Mesenchymal stem cell (in vitro differentiated cells and primary cell): Measurements from ENCODE around the gene ENOSF1.

Source experiments
- DNase-seq: peaks from one replicate; pipeline ENCODE4 v3.0.0-alpha.2; 2013
- H2AFZ ChIP-seq: one replicate; pipeline ENCODE4 v1.6.1; 2013; ENCODE audit warnings: low read depth, mild to moderate bottlenecking, control low read depth, inconsistent platforms, low read length, moderate library complexity
- H2AK5ac ChIP-seq: 2 replicates; pipeline ENCODE4 v1.6.1; 2013; ENCODE audit warnings: low read length, moderate library complexity, mild to moderate bottlenecking, inconsistent platforms; ENCODE audit not compliant: severe bottlenecking
- H2BK120ac ChIP-seq: one replicate; pipeline ENCODE4 v1.6.1; 2013; ENCODE audit warnings: low read depth, mild to moderate bottlenecking, inconsistent platforms, low read length, moderate library complexity
- H2BK12ac ChIP-seq, 2 experiments: one replicate each; pipeline ENCODE4 v1.6.1; 2013; ENCODE audit warnings: inconsistent platforms in 2 of 2, low read length in 2 of 2, mild to moderate bottlenecking in 2 of 2, moderate library complexity in 2 of 2, control low read depth in 1 of 2
- H2BK15ac ChIP-seq: one replicate; pipeline ENCODE4 v1.6.1; 2013; ENCODE audit warnings: mild to moderate bottlenecking, low read depth, inconsistent platforms; ENCODE audit not compliant: poor library complexity, severe bottlenecking
- H2BK5ac ChIP-seq: 2 replicates; pipeline ENCODE4 v1.6.1; 2013; ENCODE audit warnings: low read depth, mild to moderate bottlenecking, low read length, control low read depth, inconsistent platforms; ENCODE audit not compliant: poor library complexity, severe bottlenecking
- H3K14ac ChIP-seq, 2 experiments: one replicate each; pipeline ENCODE4 v1.6.1; 2013; ENCODE audit warnings: inconsistent platforms in 2 of 2, low read length in 2 of 2, control low read depth in 1 of 2, mild to moderate bottlenecking in 1 of 2, moderate library complexity in 1 of 2
- H3K18ac ChIP-seq, 2 experiments: one replicate each; pipeline ENCODE4 v1.6.1; 2013; ENCODE audit warnings: inconsistent platforms in 2 of 2, low read length in 2 of 2, control low read depth in 1 of 2, low read depth in 1 of 2, mild to moderate bottlenecking in 1 of 2
- H3K23ac ChIP-seq, 2 experiments: one replicate each; pipeline ENCODE4 v1.6.1; 2013; ENCODE audit warnings: inconsistent platforms in 2 of 2, low read length in 2 of 2, mild to moderate bottlenecking in 2 of 2, moderate library complexity in 2 of 2, control low read depth in 1 of 2
- H3K27ac ChIP-seq: 2 replicates; pipeline ENCODE4 v1.5.1; 2013; ENCODE audit warnings: mild to moderate bottlenecking, moderate library complexity, low read length, control low read depth, inconsistent platforms; ENCODE audit not compliant: poor library complexity, severe bottlenecking
- H3K27me3 ChIP-seq, 2 experiments: 2 replicates each; pipeline versions ENCODE4 v1.6.1 to v1.7.0; 2013; ENCODE audit warnings: low read length in 2 of 2, mild to moderate bottlenecking in 2 of 2, moderate library complexity in 2 of 2, control low read depth in 1 of 2, inconsistent platforms in 1 of 2; ENCODE audit not compliant: control insufficient read depth in 1 of 2, insufficient read depth in 1 of 2
- H3K36me3 ChIP-seq, 2 experiments: 2 replicates each; pipeline versions ENCODE4 v1.6.1 to v1.7.0; 2013; ENCODE audit warnings: low read length in 2 of 2, control low read depth in 1 of 2, inconsistent platforms in 1 of 2, low read depth in 1 of 2, mild to moderate bottlenecking in 1 of 2; ENCODE audit not compliant: insufficient read depth in 2 of 2, control insufficient read depth in 1 of 2
- H3K4ac ChIP-seq, 2 experiments: one replicate each; pipeline ENCODE4 v1.6.1; 2013; ENCODE audit warnings: inconsistent platforms in 2 of 2, low read length in 2 of 2, mild to moderate bottlenecking in 2 of 2, moderate library complexity in 2 of 2, control low read depth in 1 of 2, low read depth in 1 of 2
- H3K4me1 ChIP-seq: 2 replicates; pipeline ENCODE4 v1.6.1; 2013; ENCODE audit warnings: low read depth, low read length, control low read depth; ENCODE audit not compliant: control insufficient read depth, insufficient read depth
- H3K4me2 ChIP-seq: 2 replicates; pipeline ENCODE4 v1.6.1; 2013; ENCODE audit warnings: low read length, mild to moderate bottlenecking, inconsistent platforms; ENCODE audit not compliant: poor library complexity, severe bottlenecking
- H3K4me3 ChIP-seq, 2 experiments: 2 replicates each; pipeline versions ENCODE4 v1.5.1 to v1.7.0; 2013; ENCODE audit warnings: low read length in 2 of 2, mild to moderate bottlenecking in 2 of 2, control low read depth in 1 of 2, low read depth in 1 of 2; ENCODE audit not compliant: insufficient read depth in 1 of 2
- H3K79me1 ChIP-seq: replicated peaks from 2 replicates; pipeline ENCODE4 v1.6.1; 2013; ENCODE audit warnings: mild to moderate bottlenecking, control low read depth, low read length, inconsistent platforms; ENCODE audit not compliant: poor library complexity, severe bottlenecking
- H3K9ac ChIP-seq: 2 replicates; pipeline ENCODE4 v1.7.0; 2013; ENCODE audit warnings: mild to moderate bottlenecking, low read length, moderate library complexity
- H3K9me3 ChIP-seq: 2 replicates; pipeline ENCODE4 v1.7.0; 2013; ENCODE audit warnings: mild to moderate bottlenecking, low read length; ENCODE audit not compliant: control insufficient read depth
- H4K8ac ChIP-seq: one replicate; pipeline ENCODE4 v1.6.1; 2013; ENCODE audit warnings: inconsistent platforms, mild to moderate bottlenecking, low read length, moderate library complexity
- H4K91ac ChIP-seq: one replicate; pipeline ENCODE4 v1.6.1; 2013; ENCODE audit warnings: mild to moderate bottlenecking, low read length, inconsistent platforms
- WGBS: methylation state at CpG from one replicate; pipeline ENCODE4 v1.1.7; 2013; ENCODE audit warnings: mixed read lengths; 5-methylcytosine and 5-hydroxymethylcytosine counted together

The ENOSF1 gene

GRCh38 chr18:723541-724080 is 11.2 kb upstream of the ENOSF1 start:
- DNase-seq = no peak
- no peak overlapping the region for H3K4me2 ChIP-seq
- no peak overlapping the region for H2BK12ac ChIP-seq
- peaks cover 11 to 55% of the 10 kb centered on the region in 2 experiments for H3K36me3 ChIP-seq
- H3K9ac ChIP-seq = no peak overlapping the region
- H4K91ac ChIP-seq = no peak overlapping the region
- H3K27ac ChIP-seq = no peak overlapping the region
- no peak overlapping the region for H4K8ac ChIP-seq
- no CpG with 5 or more reads among the region's 1 CpG for WGBS
- H3K23ac ChIP-seq = no peak overlapping the region
- H2AFZ ChIP-seq = no peak overlapping the region
- H2BK15ac ChIP-seq = no peak overlapping the region
- H2BK5ac ChIP-seq = no peak overlapping the region
- H3K9me3 ChIP-seq = no peaks in the 10 kb centered on the region
- no peak overlapping the region for H2AK5ac ChIP-seq
- no peaks in the 10 kb centered on the region for H3K27me3 ChIP-seq
- H3K4ac ChIP-seq = no peak overlapping the region
- no peak overlapping the region for H3K4me3 ChIP-seq
- no peak overlapping the region for H3K18ac ChIP-seq
- H2BK120ac ChIP-seq = no peak overlapping the region
- no peaks in the 10 kb centered on the region for H3K4me1 ChIP-seq
- H3K79me1 ChIP-seq = no peaks in the 10 kb centered on the region
- H3K14ac ChIP-seq = no peak overlapping the region

- no peaks in the 10 kb centered on the region for H3K27me3 ChIP-seq
- no peak overlapping the region for H3K4me2 ChIP-seq
- no peak overlapping the region for H2AFZ ChIP-seq
- H2BK12ac ChIP-seq = no peak overlapping the region
- no peak overlapping the region for H3K27ac ChIP-seq
- H3K4me3 ChIP-seq = no peak overlapping the region
- H3K4ac ChIP-seq = no peak overlapping the region
- WGBS = over 99% methylated on average over 3 of the region's 4 CpGs
- no peak overlapping the region for H2BK5ac ChIP-seq
- no peak overlapping the region for H2BK120ac ChIP-seq
- no peak overlapping the region for H4K8ac ChIP-seq
- no peaks in the 10 kb centered on the region for H3K4me1 ChIP-seq
- H3K79me1 ChIP-seq = no peaks in the 10 kb centered on the region
- no peak overlapping the region for H3K18ac ChIP-seq
- no peak overlapping the region for H3K23ac ChIP-seq
- no peak overlapping the region for H2AK5ac ChIP-seq
- H3K9me3 ChIP-seq = no peaks in the 10 kb centered on the region
- peaks cover 8 to 10% of the 10 kb centered on the region in 2 experiments for H3K36me3 ChIP-seq
- H3K14ac ChIP-seq = no peak overlapping the region
- H4K91ac ChIP-seq = no peak overlapping the region
- H2BK15ac ChIP-seq = no peak overlapping the region
- DNase-seq = no peak
- H3K9ac ChIP-seq = no peak overlapping the region
Observed at GRCh38 chr18:717003-717402, 4.6 kb upstream of the ENOSF1 start.

- H2BK12ac ChIP-seq = no peak overlapping the region
- H3K79me1 ChIP-seq = peaks cover 5% of the 10 kb centered on the region
- peak overlapping the region; percentile 34 for H3K9ac ChIP-seq
- no peak overlapping the region for H3K18ac ChIP-seq
- H3K23ac ChIP-seq = no peak overlapping the region
- H3K14ac ChIP-seq = no peak overlapping the region
- no peak overlapping the region for H3K4ac ChIP-seq
- no peak for DNase-seq
- H3K36me3 ChIP-seq = peaks cover 8 to 9% of the 10 kb centered on the region in 2 experiments
- no peak overlapping the region for H4K8ac ChIP-seq
- no peak overlapping the region for H2BK120ac ChIP-seq
- H3K4me2 ChIP-seq = no peak overlapping the region
- no peak overlapping the region for H4K91ac ChIP-seq
- peaks cover 3% of the 10 kb centered on the region for H3K4me1 ChIP-seq
- no peaks in the 10 kb centered on the region for H3K9me3 ChIP-seq
- H2BK15ac ChIP-seq = no peak overlapping the region
- no peak overlapping the region for H2AFZ ChIP-seq
- 100% methylated on average over 1 of the region's 1 CpG for WGBS
- H3K27ac ChIP-seq = no peak overlapping the region
- no peak overlapping the region for H3K4me3 ChIP-seq
- H2BK5ac ChIP-seq = no peak overlapping the region
- no peak overlapping the region for H2AK5ac ChIP-seq
- H3K27me3 ChIP-seq = no peaks in the 10 kb centered on the region
Observed at GRCh38 chr18:715626-716025, 3.2 kb upstream of the ENOSF1 start.

- peak overlapping the region; percentile 89 for H2AFZ ChIP-seq
- H3K79me1 ChIP-seq = peaks cover 14% of the 10 kb centered on the region
- H2AK5ac ChIP-seq = no peak overlapping the region
- H4K8ac ChIP-seq = peak overlapping the region; percentile 87
- no peak overlapping the region for H3K4me2 ChIP-seq
- H3K18ac ChIP-seq = peak overlapping the region in 1 of 2 experiments; percentile 1
- H3K14ac ChIP-seq = no peak overlapping the region
- peaks cover 12 to 13% of the 10 kb centered on the region in 2 experiments for H3K36me3 ChIP-seq
- H3K23ac ChIP-seq = no peak overlapping the region
- no peak overlapping the region for H2BK120ac ChIP-seq
- peak overlapping the region in 1 of 2 experiments; percentile 81 for H3K4me3 ChIP-seq
- no peak for DNase-seq
- peak overlapping the region in 1 of 2 experiments; percentile 1 for H2BK12ac ChIP-seq
- H2BK15ac ChIP-seq = no peak overlapping the region
- H3K27me3 ChIP-seq = no peaks in the 10 kb centered on the region
- peaks cover 5% of the 10 kb centered on the region for H3K4me1 ChIP-seq
- H3K4ac ChIP-seq = peak overlapping the region in 1 of 2 experiments; percentile 46
- peak overlapping the region; percentile 7 for H4K91ac ChIP-seq
- H2BK5ac ChIP-seq = no peak overlapping the region
- no peak overlapping the region for H3K27ac ChIP-seq
- peak overlapping the region; percentile 50 for H3K9ac ChIP-seq
- H3K9me3 ChIP-seq = no peaks in the 10 kb centered on the region
- WGBS = 97% methylated on average over 18 of the region's 23 CpGs
Observed at GRCh38 chr18:713135-713490, 683 bp upstream of the ENOSF1 start.
